GM12873 (cell line): ENCODE measurements around the gene CACNA1B.

Source experiments
- TF ChIP-seq, protein P1 (sequence below): IDR thresholded peaks from 2 replicates; pipeline ENCODE4 v1.5.1; 2012; ENCODE audit warnings: low read depth, mild to moderate bottlenecking, moderate library complexity, low read length, control low read depth; ENCODE audit not compliant: insufficient read depth; ENCODE audit errors: missing control alignments

Gene CACNA1B

DNA sequence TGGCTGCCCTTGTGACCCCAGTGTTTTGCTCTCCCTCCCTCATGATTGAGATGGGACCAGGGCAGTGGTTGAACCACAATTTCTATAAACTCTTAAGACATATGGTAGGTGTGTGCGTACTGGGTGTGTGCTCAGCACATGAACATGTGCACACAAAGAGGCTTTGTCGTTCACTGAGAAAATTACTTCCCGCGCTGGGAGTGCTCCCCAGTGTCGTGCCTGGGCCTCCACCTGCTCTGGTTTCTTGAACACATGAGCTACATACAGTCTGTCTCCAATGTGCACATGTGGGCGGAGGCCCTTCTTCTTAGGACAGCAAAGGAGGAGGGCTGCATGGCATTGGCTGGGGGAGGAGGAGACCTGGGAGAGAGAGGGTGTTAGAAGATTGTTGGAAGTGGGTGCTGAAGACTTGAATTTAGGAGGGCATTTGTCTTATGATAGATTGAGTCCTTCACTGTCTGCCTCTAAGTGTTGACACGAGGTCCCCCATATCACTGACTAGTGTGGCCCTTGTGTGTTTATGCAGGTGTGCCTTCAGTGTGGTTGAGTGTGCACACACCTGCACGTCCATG is 170.0 kb downstream of the CACNA1B start:
- TF ChIP-seq, protein P1, sequence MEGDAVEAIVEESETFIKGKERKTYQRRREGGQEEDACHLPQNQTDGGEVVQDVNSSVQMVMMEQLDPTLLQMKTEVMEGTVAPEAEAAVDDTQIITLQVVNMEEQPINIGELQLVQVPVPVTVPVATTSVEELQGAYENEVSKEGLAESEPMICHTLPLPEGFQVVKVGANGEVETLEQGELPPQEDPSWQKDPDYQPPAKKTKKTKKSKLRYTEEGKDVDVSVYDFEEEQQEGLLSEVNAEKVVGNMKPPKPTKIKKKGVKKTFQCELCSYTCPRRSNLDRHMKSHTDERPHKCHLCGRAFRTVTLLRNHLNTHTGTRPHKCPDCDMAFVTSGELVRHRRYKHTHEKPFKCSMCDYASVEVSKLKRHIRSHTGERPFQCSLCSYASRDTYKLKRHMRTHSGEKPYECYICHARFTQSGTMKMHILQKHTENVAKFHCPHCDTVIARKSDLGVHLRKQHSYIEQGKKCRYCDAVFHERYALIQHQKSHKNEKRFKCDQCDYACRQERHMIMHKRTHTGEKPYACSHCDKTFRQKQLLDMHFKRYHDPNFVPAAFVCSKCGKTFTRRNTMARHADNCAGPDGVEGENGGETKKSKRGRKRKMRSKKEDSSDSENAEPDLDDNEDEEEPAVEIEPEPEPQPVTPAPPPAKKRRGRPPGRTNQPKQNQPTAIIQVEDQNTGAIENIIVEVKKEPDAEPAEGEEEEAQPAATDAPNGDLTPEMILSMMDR: no peak

DNA sequence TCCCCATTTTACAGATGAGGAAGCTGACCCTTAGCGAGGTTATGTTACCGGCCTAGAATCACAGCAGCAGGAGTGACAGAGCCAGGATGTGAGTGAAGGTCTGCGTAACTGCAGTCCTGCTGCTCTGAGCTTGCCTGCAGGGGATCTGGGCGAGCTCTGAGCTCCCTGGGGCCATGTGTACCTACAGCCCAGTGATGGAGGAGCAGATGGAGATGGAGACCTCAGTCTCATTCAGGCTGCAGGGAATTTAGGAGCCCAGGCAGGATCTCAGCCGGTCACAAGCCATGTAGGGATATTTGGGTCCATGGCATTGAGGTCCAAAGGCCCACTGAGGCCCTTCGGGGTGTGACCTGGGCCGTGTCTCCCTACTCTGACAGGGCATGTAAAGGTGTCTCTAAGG is 170.6 kb downstream of the CACNA1B start:
- TF ChIP-seq, protein P1: no peak

GRCh38 chr9:138049085-138049778 is 171.7 kb downstream of the CACNA1B start:
- TF ChIP-seq, protein P1: no peak

DNA sequence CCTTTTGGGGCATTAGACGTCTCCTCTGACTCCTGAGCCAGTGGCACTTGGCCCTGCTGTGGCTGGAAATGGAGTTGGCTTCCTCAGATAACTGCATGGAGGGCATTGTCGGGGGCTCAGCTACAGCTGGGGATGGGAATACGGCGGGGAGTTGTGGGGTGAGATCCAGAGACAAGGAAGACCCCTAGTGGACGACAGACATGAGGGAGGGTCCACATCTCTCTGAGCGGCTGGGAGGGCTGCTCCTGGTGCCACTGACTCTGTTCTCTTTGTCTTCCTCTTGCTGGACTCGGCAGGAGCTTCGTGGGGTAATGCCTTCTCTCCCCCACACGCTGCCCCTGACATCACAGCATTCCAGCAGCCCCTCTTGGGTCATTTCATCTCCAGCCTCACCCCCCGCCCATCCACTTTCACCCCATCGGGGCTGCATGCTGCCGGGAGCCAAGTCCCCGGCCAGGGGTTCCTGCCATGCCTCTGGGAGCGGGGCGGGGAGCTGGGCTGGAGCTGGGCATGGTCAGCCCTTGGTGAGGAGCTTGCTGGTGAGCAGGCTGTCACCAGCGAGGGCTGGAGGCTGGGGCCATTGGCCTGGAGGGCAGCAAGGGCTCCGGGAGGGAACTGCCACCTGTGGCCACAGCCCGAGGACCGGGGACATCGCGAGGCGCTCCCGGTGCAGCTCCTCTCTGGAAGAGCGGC is 172.3 kb downstream of the CACNA1B start:
- TF ChIP-seq, protein P1: no peak

DNA sequence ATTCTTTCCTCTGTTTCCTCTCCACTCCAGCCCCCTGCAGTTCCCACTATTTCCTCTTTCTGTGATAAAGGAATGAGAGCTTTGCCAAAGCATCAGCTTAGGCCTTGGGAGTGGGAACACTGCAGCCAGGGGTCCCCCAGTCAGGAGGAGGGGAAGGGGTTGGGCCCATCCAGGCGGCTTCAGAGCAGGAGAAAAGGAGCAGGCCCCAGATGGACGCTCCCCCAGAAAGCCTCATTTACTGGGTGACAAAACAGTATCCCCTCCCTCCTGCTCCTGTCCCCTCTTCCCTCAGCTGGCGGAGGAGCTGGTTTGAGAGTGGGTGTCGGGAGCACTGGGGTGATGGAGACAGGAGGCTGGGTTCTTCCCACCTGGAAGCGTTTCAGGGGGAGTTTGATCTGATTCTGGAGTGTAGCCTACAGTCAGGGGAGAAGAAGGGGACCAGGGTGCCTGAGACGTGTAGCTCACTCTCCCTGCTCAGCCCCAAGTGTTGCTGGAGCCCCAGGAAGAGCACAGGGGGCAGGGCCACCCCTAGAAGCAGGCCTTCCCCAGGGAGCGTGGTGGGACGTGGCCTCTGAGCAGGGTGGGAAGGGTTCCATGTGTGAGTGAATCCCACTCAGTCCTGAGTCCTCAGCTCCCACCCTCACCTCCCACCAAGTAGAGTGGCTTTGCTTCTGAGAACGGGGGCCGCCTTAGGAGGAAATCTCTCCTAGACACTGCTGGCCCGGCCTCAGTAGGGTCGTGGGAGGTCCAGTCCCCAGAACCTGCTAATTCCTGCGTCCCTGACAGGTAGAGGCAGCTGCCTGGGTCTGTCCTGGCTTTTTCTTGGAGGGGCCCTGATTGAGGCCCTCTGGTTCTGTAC is 173.1 kb downstream of the CACNA1B start:
- TF ChIP-seq, protein P1: no peak

DNA sequence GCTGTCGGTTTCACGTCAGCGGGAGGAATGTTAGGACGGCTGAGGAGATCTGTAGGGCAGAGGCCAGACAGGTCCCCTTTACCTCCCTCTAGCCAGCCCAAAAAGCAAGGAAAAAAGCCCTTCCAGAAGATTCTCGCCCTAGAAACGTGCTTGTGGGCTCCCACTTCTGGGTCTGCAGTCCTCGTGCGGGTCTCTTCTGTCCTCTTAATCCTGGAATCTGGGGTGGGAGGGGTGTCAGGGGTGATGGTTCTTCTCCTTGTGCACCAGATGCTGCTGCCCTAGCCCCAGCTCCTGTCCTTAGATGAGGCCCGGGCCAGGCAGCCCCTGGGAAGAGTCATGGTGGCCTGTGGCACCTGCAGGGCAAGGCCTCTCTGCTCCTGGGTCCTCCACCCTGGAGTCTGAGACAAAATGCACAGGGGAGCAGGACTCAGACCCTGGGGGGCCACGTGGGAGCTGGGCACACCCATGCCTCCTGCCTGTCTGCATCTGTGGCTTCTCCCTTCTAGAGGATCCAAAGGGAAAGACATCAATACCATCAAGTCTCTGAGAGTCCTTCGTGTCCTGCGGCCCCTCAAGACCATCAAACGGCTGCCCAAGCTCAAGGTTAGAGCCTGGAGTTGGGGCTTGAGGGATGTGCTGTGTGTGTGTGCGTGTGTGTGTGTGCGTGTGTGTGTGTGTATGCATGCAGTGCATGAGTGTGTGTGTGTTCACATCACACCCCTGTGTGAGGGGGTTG is 174.2 kb downstream of the CACNA1B start:
- TF ChIP-seq, protein P1: no peak

- TF ChIP-seq, protein P1: no peak
Observed at GRCh38 chr9:138052322-138052615, 174.7 kb downstream of the CACNA1B start.
